HepG2 (cell line): ENCODE results near the gene CUL7.

Source experiments
- GATAD1 ChIP-seq: IDR thresholded peaks from 2 replicates; pipeline ENCODE4 v1.6.1; 2016; ENCODE audit warnings: missing genetic modification reagents, missing compliant biosample characterization
- PRMT3 ChIP-seq: sonication (generic); formaldehyde crosslinking; IDR thresholded peaks from 2 replicates; pipeline ENCODE4 v1.8.1; 2022; ENCODE audit warnings: low read depth, mild to moderate bottlenecking, moderate library complexity, missing genetic modification reagents, borderline replicate concordance
- SMARCC2 ChIP-seq: fragments of 450-650 bp; IDR thresholded peaks from 2 replicates; pipeline ENCODE4 v1.6.1; 2017; ENCODE audit warnings: antibody characterized with exemption, mild to moderate bottlenecking
- SOX6 ChIP-seq, 2 experiments: fragments of 450-650 bp in 1 of 2; sonication (generic) in 1 of 2; formaldehyde crosslinking in 1 of 2; IDR thresholded peaks; 2 replicates each; pipeline versions ENCODE4 v1.4.0 to v1.6.1; 2017 to 2020; ENCODE audit warnings: antibody characterized with exemption in 1 of 2, mild to moderate bottlenecking in 1 of 2, missing genetic modification reagents in 1 of 2
- ZNF737 ChIP-seq: sonication (generic); formaldehyde crosslinking; IDR thresholded peaks from 2 replicates; pipeline ENCODE4 v1.5.0; 2020; ENCODE audit warnings: missing genetic modification reagents, mild to moderate bottlenecking, borderline replicate concordance
- ZNF777 ChIP-seq: sonication (generic); formaldehyde crosslinking; IDR thresholded peaks from 2 replicates; pipeline ENCODE4 v1.4.0; 2020; ENCODE audit warnings: missing genetic modification reagents

GRCh38 chr6:43060034-43060754 lies 6.5 kb upstream of the CUL7 start:
- no peak for TF ChIP-seq SMARCC2
- TF ChIP-seq PRMT3 (CRISPR knock-in tag), result no peak
- no peak; the same call in 1 of the 2 replicates for TF ChIP-seq ZNF777 (CRISPR knock-in tag)
- no peak for TF ChIP-seq ZNF737 (CRISPR knock-in tag)
- TF ChIP-seq SOX6 (IDR thresholded peaks at IDR 0.05), result no peak
- TF ChIP-seq SOX6 (CRISPR knock-in tag; IDR thresholded peaks at IDR 0.05), result peak; percentile 52; the same call in 1 of the 2 replicates
- peak; percentile 47; the same call in 1 of the 2 replicates for TF ChIP-seq GATAD1
